Transverse colon (tissue), 4 donors: ENCODE data around the gene FOXL3.

Source experiments
- CTCF ChIP-seq, 5 experiments: fragments of 200-600 bp in 3 of 5; fragments of 450-650 bp in 2 of 5; sonication (generic) in 3 of 5; IDR thresholded peaks; 1 replicate in 2 of 5; 2 replicates in 3 of 5; pipeline ENCODE4 v1.5.1; 2016 to 2017; ENCODE audit warnings: antibody characterized with exemption in 5 of 5, inconsistent platforms in 3 of 5, mild to moderate bottlenecking in 2 of 5, moderate library complexity in 1 of 5
- POLR2A ChIP-seq: fragments of 450-650 bp; IDR thresholded peaks from one replicate; pipeline ENCODE4 v1.6.1; 2016; ENCODE audit warnings: antibody characterized with exemption, mild to moderate bottlenecking, moderate library complexity
- POLR2AphosphoS5 ChIP-seq, 3 donors: sonication (generic); formaldehyde crosslinking; IDR thresholded peaks; one replicate each; pipeline ENCODE4 v1.6.1; 2016; ENCODE audit warnings: antibody characterized with exemption in 3 of 3

GRCh38 chr7:264541-265191 lies 25.3 kb upstream of the FOXL3 start:
- TF ChIP-seq POLR2AphosphoS5 (IDR thresholded peaks at IDR 0.05), result no peak
- TF ChIP-seq CTCF (IDR thresholded peaks at IDR 0.05), result no peak
- no peak for TF ChIP-seq POLR2A
